Type B pancreatic cell (in vitro differentiated cells): Measurements from ENCODE around the gene FAAP20. TPM values are rescaled to one million over a fixed set of nuclear protein-coding genes. Genes with fewer than 3 reads are reported as not detected.

Experiments used
- DNase-seq: peaks from one replicate; pipeline ENCODE4 v3.0.0; 2021; ENCODE audit warnings: mixed read lengths; ENCODE audit not compliant: unreplicated experiment; ENCODE audit errors: extremely low spot score
- H3K27ac Mint-ChIP-seq: 2 replicates; pipeline ENCODE4 v1.8.0; 2021; ENCODE audit warnings: mild to moderate bottlenecking, mixed read lengths
- H3K27me3 Mint-ChIP-seq: 2 replicates; pipeline ENCODE4 v1.8.0; 2021; ENCODE audit warnings: mixed read lengths
- H3K36me3 Mint-ChIP-seq: 2 replicates; pipeline ENCODE4 v1.8.0; 2021; ENCODE audit warnings: mixed read lengths
- H3K4me1 Mint-ChIP-seq: one replicate; pipeline ENCODE4 v1.8.0; 2021; ENCODE audit warnings: mixed read lengths; ENCODE audit not compliant: unreplicated experiment
- H3K4me3 Mint-ChIP-seq: 2 replicates; pipeline ENCODE4 v1.8.0; 2021; ENCODE audit warnings: mild to moderate bottlenecking, mixed read lengths
- H3K9me3 Mint-ChIP-seq: 2 replicates; pipeline ENCODE4 v1.8.0; 2021; ENCODE audit warnings: mixed read lengths
- CTCF ChIP-seq: fragments of 200-600 bp; sonication (generic); conservative IDR thresholded peaks from 2 replicates; pipeline ENCODE4 v1.5.0; 2021; ENCODE audit warnings: antibody characterized with exemption, mild to moderate bottlenecking
- total RNA-seq: library from RNA; stranded (reverse); gene quantifications from 2 replicates; pipeline ENCODE4 v1.2.1, GENCODE V29; 2021; ENCODE audit warnings: low replicate concordance

The FAAP20 gene
- total RNA-seq, 1 donor from 2014 or later = 73.8 TPM

- Mint-ChIP-seq H3K36me3 (peaks cover 12% of the 10 kb centered on the region), H3K4me3 (no peak overlapping the region), H3K4me1 (peaks cover 49% of the 10 kb centered on the region), H3K27ac (no peak overlapping the region), H3K9me3 (no peaks in the 10 kb centered on the region), H3K27me3 (no peaks in the 10 kb centered on the region)
- DNase-seq = no peak
- TF ChIP-seq CTCF = no peak
Measured at GRCh38 chr1:2239013-2239370, 44.4 kb upstream of the FAAP20 start.

GRCh38 chr1:2238361-2239012, 43.9 kb upstream of the FAAP20 start:
- Mint-ChIP-seq H3K4me3 (no peak overlapping the region), H3K4me1 (peaks cover 52% of the 10 kb centered on the region), H3K36me3 (peaks cover 9% of the 10 kb centered on the region), H3K27ac (no peak overlapping the region), H3K9me3 (no peaks in the 10 kb centered on the region), H3K27me3 (no peaks in the 10 kb centered on the region)
- no peak for TF ChIP-seq CTCF
- no peak for DNase-seq

- H3K9me3 Mint-ChIP-seq = no peaks in the 10 kb centered on the region
- no peak for DNase-seq
- H3K4me1 Mint-ChIP-seq = peaks cover 55% of the 10 kb centered on the region
- H3K4me3 Mint-ChIP-seq = no peak overlapping the region
- TF ChIP-seq CTCF = no peak
- H3K27ac Mint-ChIP-seq = no peak overlapping the region
- peaks cover 8% of the 10 kb centered on the region for H3K36me3 Mint-ChIP-seq
- no peaks in the 10 kb centered on the region for H3K27me3 Mint-ChIP-seq
Measured at GRCh38 chr1:2237773-2238172, 43.2 kb upstream of the FAAP20 start.

GRCh38 chr1:2236695-2237677, 42.4 kb upstream of the FAAP20 start:
- DNase-seq = no peak
- Mint-ChIP-seq H3K27me3 (no peaks in the 10 kb centered on the region), H3K4me3 (no peak overlapping the region), H3K4me1 (peaks cover 52% of the 10 kb centered on the region), H3K9me3 (no peaks in the 10 kb centered on the region), H3K36me3 (peaks cover 7% of the 10 kb centered on the region), H3K27ac (no peak overlapping the region)
- TF ChIP-seq CTCF = no peak

GRCh38 chr1:2235300-2235998, 40.9 kb upstream of the FAAP20 start:
- Mint-ChIP-seq H3K4me3 (no peak overlapping the region), H3K4me1 (peaks cover 61% of the 10 kb centered on the region), H3K9me3 (no peaks in the 10 kb centered on the region), H3K27me3 (no peaks in the 10 kb centered on the region), H3K36me3 (peaks cover 2% of the 10 kb centered on the region), H3K27ac (peak overlapping the region; percentile 36)
- TF ChIP-seq CTCF = no peak
- DNase-seq = no peak
